Measurements from ENCODE around the gene GSG1L. TPM values are rescaled to one million over a fixed set of nuclear protein-coding genes. Genes with fewer than 3 reads are reported as not detected.

The GSG1L gene
- total and polyA plus RNA-seq, 5 experiments from 2014 or later = not detected

DNA sequence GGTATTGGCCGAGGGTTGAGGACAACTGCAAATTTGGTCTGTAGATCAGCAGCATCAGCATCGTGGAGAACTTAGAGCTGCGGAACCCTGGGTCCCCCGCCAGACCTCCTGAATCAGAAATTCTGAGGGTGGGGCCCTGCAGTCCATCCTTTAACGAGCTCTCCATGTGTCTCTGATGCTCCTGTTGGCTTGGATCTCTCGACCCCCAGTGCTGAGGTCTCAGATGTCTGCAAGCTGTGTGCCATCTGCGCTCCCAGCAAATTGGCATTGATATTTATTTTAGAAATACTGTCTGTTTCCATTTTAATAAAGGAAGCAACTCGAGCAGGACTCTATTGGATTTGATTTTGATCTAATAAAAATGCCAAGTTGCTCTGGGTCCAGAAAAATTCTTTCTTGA, 263.6 kb downstream of the GSG1L start:
- DNase-seq = no peak
- Mint-ChIP-seq H3K4me3 (no peak overlapping the region), H3K9me3 (peaks cover 0 to 3% (median 0%) of the 10 kb centered on the region in 9 donors), H3K4me1 (peaks cover 3 to 9% (median 6%) of the 10 kb centered on the region in 4 donors), H3K27ac (no peak overlapping the region), H3K27me3 (peaks cover 12 to 48% (median 40%) of the 10 kb centered on the region in 5 donors), H3K36me3 (peaks cover 0 to 4% (median 0%) of the 10 kb centered on the region in 3 donors)
- ATAC-seq = no peak
- POLR2A ChIA-PET = no interaction called here

DNA sequence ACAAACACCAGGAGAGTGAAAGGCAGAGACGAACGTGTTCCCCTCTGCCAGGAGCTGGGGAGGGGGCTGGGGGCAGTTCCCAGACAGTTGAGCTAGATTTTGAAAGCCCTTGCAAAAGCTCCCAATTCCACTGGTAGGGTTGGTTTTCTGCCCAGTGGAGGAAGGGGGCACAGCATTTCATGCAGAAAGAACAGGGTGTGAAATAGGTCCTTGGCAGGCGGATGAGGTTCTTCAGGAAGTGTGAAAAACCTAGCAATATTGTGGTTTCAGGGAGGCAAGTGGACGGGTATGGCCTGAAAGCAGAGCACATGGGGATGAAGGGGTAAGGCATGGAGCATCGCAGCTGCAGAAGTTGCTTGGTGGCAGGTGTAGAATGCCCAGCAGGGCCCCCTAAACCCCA, 265.3 kb downstream of the GSG1L start:
- no peak for ATAC-seq
- H3K27me3 Mint-ChIP-seq = peaks cover 5 to 37% (median 31%) of the 10 kb centered on the region in 5 donors
- POLR2A ChIA-PET = no interaction called here
- H3K4me3 Mint-ChIP-seq = no peak overlapping the region
- H3K36me3 Mint-ChIP-seq = peaks cover 0 to 4% (median 0%) of the 10 kb centered on the region in 3 donors
- no peaks in the 10 kb centered on the region for H3K4me1 Mint-ChIP-seq
- DNase-seq = no peak
- H3K9me3 Mint-ChIP-seq = peaks cover 0 to 3% (median 0%) of the 10 kb centered on the region in 9 donors
- no peak overlapping the region for H3K27ac Mint-ChIP-seq

DNA sequence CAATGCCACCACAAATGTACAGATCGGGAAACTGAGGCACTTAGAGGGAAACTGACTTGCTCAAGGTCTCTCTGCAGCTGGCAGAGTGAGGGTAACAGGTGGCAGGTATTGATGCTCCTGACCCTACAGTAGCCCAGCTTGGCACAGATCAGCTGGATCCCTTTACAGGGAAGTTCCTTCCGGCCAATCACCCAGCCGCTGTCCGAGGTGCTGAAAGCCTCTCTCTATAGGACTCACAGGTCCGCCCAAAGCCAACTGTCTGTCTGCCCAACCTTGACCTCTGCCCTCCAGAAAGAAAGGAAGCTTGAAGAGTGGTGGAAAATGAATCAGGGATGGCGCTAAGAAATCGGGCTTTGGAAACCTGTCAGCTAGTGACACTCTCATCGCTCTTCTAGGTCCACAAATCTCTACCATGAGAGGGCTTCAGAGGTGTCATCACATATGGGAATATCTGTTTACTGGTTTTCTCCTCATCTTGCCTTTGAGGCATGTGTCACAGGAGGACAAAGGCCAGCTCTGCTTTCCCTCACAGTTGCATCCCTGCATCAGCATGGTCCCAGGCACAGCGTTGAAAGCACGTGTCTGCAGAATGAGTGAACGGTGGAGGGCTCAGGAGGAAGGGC, 267.4 kb downstream of the GSG1L start:
- Mint-ChIP-seq H3K4me3 (no peak overlapping the region), H3K36me3 (peaks cover 0 to 4% (median 0%) of the 10 kb centered on the region in 3 donors), H3K27ac (no peak overlapping the region), H3K9me3 (peaks cover 0 to 3% (median 2%) of the 10 kb centered on the region in 9 donors), H3K27me3 (peaks cover 2 to 34% (median 22%) of the 10 kb centered on the region in 5 donors), H3K4me1 (no peaks in the 10 kb centered on the region)
- ATAC-seq (no peak), DNase-seq (peak in 1 of 10 donors; percentile 0)
- POLR2A ChIA-PET = no interaction called here

DNA sequence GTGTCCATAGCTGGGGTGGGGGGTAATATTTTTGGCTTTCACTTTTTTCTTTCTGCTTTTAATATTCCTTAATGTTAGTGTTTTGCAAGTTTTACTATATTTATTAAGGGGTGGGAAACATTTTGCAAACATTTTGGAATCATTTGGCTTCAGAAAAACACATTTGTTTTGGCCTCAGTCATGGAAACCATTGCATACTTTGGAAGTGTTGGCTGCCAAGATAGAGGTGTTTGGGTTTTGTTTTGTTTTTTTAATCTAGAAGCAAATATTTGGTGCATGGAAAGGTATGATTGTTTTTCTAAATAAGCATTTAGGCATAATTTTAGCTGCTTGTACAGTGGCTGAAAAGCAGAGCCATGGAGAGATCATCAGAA, 270.3 kb downstream of the GSG1L start:
- H3K4me1 Mint-ChIP-seq = no peaks in the 10 kb centered on the region
- POLR2A ChIA-PET = no interaction called here

DNA sequence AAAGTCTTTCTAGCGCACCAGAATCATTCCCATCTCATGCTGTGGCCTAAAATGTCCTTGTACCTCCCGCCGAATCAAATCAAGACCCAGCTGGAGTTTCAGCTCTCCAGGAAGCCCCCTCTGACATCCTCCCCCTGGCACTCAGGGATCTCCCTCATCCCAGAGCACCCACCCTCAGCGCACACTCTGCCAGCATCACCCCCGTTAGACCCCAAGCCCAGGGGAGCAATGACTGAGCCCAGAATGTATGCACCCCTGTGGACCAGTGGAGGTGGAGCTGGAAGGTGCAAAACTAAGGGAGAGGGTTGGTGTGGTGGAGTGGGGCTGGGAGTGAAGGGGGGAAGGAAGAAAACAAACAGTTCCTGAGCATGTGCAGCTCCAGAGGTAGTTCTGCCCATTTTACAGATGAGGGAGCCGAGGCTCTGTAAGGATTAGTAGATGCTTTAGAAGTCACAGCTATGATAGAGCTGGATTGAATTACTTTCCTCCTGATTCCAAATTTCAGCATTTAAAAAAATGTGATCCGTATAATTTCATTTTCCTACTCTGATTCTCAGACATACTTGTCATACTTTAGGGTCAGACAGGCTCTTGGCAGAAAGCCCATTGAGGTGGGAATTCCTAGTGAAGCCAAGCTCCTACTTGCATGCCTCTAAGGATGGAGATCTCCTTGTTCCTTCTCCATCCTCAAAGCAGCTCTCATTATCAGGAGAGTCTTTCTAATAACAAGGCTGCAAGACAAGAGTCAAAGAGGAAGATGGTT, 270.8 kb downstream of the GSG1L start:
- Mint-ChIP-seq H3K27me3 (peaks cover 2 to 21% (median 15%) of the 10 kb centered on the region in 5 donors), H3K4me1 (no peaks in the 10 kb centered on the region), H3K4me3 (no peak overlapping the region), H3K9me3 (peaks cover 0 to 3% (median 0%) of the 10 kb centered on the region in 9 donors), H3K27ac (no peak overlapping the region), H3K36me3 (peaks cover 0 to 4% (median 0%) of the 10 kb centered on the region in 3 donors)
- ATAC-seq (no peak), DNase-seq (no peak)
- POLR2A ChIA-PET = no interaction called here

More for the DNA sequence above, 270.3 kb downstream of the GSG1L start:
- Mint-ChIP-seq H3K9me3 (peaks cover 0 to 3% (median 0%) of the 10 kb centered on the region in 9 donors), H3K27ac (no peak overlapping the region), H3K36me3 (peaks cover 0 to 4% (median 0%) of the 10 kb centered on the region in 3 donors), H3K4me3 (no peak overlapping the region), H3K27me3 (peaks cover 2 to 25% (median 15%) of the 10 kb centered on the region in 5 donors)
- ATAC-seq (no peak), DNase-seq (no peak)

DNA sequence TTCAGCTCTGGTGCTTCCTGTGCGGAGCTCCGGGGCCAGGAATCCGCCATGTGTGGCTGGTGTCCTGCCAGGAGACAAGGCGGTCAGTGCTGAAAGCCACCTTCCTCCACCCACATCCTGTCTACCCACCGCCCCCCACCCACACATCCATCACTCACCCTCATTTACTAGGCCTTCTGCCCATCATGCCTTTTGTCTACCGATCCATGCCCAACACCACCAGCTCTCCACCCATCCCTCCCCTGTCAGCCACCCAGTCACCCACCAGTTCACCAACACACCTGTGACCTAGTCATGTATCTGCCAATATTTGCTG, 272.2 kb downstream of the GSG1L start:
- H3K27ac Mint-ChIP-seq = no peak overlapping the region
- H3K27me3 Mint-ChIP-seq = peaks cover 2 to 17% (median 14%) of the 10 kb centered on the region in 5 donors
- no peak overlapping the region for H3K4me3 Mint-ChIP-seq
- peaks cover 0 to 3% (median 0%) of the 10 kb centered on the region in 9 donors for H3K9me3 Mint-ChIP-seq
- H3K36me3 Mint-ChIP-seq = peaks cover 0 to 4% (median 0%) of the 10 kb centered on the region in 3 donors
- ATAC-seq = no peak
- no peak for DNase-seq
- H3K4me1 Mint-ChIP-seq = no peaks in the 10 kb centered on the region
- POLR2A ChIA-PET = no interaction called here

DNA sequence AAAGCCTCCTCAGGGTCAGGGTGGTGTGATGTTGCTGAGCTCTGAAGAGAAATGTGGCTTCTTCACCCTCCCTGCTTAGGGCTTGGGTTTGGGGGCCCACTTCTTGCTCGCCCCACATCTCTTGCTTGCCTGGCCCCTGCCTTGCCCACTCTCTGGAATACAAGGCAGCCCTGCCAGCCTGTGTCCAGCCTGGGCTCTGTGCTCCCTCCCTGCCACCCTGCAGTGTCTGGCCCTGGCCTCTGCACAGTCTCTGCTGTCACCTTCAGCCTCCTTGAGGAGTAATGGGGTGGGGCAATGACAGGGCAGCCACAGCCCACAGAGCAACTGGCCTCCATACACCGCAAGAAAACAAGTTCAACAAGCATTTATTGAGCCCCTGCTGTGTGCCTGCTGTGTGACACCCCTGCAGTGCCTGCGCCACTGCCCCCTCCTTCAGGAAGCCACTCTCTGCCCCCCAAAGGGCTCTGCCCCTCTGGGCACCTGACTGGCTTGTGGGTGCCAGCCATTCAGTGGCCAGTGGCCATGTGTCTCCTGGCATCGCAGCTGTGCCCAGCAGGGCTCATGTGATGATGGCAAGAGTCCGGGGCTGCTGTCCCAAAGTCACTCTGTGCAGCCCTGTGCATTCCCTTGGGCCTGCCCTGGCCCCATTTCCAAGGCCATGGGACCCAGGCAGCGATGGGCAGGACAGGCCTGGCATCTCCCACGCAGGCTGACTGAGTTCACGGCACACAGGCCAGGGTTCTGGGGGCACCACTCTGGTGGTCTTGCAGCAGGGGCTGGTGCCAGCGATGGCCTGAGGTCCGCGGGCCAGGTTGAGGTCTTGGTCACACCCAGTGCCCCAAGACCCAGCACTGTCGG, 272.7 kb downstream of the GSG1L start:
- POLR2A ChIA-PET = no interaction called here
- Mint-ChIP-seq H3K27ac (no peak overlapping the region), H3K36me3 (peaks cover 0 to 2% (median 0%) of the 10 kb centered on the region in 3 donors), H3K9me3 (peaks cover 0 to 2% (median 0%) of the 10 kb centered on the region in 9 donors), H3K27me3 (peaks cover 2 to 12% (median 9%) of the 10 kb centered on the region in 5 donors), H3K4me3 (no peak overlapping the region), H3K4me1 (no peaks in the 10 kb centered on the region)
- DNase-seq = no peak
- no peak for ATAC-seq

DNA sequence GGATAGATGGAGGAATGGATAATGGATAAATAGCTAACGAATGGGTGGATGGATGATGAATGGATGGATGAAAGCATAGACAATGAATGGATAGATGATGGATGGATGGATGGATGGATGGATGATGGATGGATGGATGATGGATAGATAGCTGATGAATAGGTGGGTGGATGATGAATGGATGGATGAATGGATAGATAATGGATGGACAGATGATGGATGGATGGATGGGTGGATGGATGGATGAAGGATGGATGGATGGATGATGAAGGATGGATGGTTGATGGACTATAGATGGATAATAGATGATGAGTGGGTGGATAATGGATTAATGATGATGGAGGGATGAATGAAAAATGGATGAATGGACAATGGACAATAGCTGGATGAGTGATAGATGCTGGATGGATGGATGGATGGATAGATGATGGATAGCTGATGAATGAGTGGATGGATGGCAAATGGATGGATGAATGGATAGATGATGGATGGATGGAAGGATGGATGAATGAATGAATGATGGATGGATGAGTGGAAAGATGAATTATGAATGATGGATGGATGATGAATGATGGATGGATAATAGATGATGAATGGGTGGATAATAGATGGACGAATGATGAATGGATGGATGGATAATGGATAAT, 273.8 kb downstream of the GSG1L start:
- peaks cover 1 to 14% (median 4%) of the 10 kb centered on the region in 5 donors for H3K27me3 Mint-ChIP-seq
- no peaks in the 10 kb centered on the region for H3K36me3 Mint-ChIP-seq
- POLR2A ChIA-PET = no interaction called here

DNA sequence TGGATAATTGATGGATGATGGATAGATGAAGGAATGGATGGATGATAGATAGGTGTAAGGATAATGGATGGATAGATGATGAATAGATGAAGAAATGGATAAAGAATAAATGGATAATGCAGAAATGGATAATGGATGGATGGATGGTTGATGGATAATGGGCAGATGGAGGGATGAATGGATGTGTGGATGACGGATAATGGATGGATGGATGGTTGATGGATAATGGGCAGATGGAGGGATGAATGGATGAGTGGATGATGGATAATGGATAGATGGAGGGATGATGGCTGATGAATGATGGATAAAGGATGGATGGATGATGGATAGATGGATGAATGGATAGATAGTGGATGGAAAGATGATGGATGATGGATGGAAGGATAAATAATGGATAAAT, 274.4 kb downstream of the GSG1L start:
- POLR2A ChIA-PET = no interaction called here
- Mint-ChIP-seq H3K4me1 (no peaks in the 10 kb centered on the region), H3K36me3 (no peaks in the 10 kb centered on the region), H3K27ac (no peak overlapping the region), H3K4me3 (no peak overlapping the region), H3K27me3 (peaks cover 0 to 14% (median 4%) of the 10 kb centered on the region in 5 donors), H3K9me3 (peaks cover 0 to 2% (median 0%) of the 10 kb centered on the region in 9 donors)
- ATAC-seq (no peak), DNase-seq (no peak)

More for the DNA sequence above, 273.8 kb downstream of the GSG1L start:
- H3K4me1 Mint-ChIP-seq = no peaks in the 10 kb centered on the region
- H3K4me3 Mint-ChIP-seq = no peak overlapping the region
- H3K9me3 Mint-ChIP-seq = peaks cover 0 to 2% (median 0%) of the 10 kb centered on the region in 9 donors
- ATAC-seq = no peak
- DNase-seq = no peak
- no peak overlapping the region for H3K27ac Mint-ChIP-seq

DNA sequence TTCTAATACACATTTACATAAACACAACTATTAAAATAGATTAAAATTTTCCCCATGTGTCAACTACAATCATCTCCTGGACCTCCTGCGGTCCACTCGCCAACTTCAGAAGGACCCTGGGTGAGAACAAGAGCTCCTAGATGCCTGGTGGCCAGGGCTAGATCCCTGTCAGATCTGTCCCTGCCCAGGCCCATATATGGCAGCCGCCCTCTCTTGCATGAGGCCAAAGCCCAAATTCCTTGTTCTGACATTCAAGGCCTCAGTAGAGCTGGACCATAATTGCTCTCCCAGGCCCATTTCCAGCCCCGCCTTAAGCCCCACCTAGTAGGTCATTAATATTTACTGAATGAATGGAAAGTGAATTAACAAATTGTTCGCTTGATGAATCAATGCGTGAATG, 275.8 kb downstream of the GSG1L start:
- Mint-ChIP-seq H3K4me3 (no peak overlapping the region), H3K36me3 (no peaks in the 10 kb centered on the region), H3K27ac (no peak overlapping the region), H3K9me3 (peaks cover 0 to 2% (median 0%) of the 10 kb centered on the region in 9 donors), H3K27me3 (peaks cover 0 to 14% (median 1%) of the 10 kb centered on the region in 5 donors), H3K4me1 (no peaks in the 10 kb centered on the region)
- POLR2A ChIA-PET = no interaction called here
- no peak for DNase-seq
- ATAC-seq = no peak

DNA sequence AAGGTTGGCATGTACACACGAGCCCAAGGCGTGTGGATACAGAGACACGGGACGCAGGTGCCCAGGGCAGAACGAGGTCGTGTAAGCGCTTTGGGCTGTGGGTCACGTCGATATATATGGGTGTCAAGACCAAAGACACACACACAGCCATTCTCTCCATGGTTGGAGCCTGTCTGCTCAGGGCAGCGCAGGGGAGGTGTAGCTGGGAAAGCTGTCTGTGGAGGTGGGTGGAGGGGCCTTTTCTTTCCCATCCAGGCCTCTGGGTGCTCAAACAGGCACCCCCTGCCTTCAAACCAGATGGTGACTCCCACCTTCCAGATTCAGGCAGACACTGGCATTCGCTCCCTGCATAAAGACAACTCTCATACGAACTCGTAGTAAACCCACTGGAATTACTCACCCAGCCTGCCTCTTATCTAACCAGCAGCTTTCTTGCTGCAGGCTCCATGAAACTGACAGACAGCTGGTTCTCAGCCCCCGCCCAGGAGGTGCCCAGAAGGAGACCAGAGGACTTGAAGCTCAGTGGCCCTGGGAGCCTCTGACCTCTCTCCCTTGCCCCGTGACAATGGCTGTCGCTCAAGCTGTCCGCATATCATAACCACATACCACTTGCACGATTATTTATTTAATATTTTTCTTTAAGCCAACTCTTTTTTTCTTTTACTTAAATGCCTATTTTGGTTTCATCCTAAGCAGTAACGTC, 276.4 kb downstream of the GSG1L start:
- no peaks in the 10 kb centered on the region for H3K36me3 Mint-ChIP-seq
- no peak overlapping the region for H3K4me3 Mint-ChIP-seq
- DNase-seq (no peak), ATAC-seq (no peak)
- H3K4me1 Mint-ChIP-seq = no peaks in the 10 kb centered on the region
- H3K27ac Mint-ChIP-seq = no peak overlapping the region
- POLR2A ChIA-PET = no interaction called here
- peaks cover 0 to 2% (median 0%) of the 10 kb centered on the region in 9 donors for H3K9me3 Mint-ChIP-seq
- peaks cover 0 to 11% (median 1%) of the 10 kb centered on the region in 5 donors for H3K27me3 Mint-ChIP-seq
